Measurements from ENCODE around the gene ZNF750. TPM values are rescaled to one million over a fixed set of nuclear protein-coding genes. Genes with fewer than 3 reads are reported as not detected.

ZNF750 gene
- total RNA-seq, 2 experiments from 2014 or later, result not detected

- Mint-ChIP-seq H3K27me3 (no peaks in the 10 kb centered on the region), H3K9me3 (no peaks in the 10 kb centered on the region), H3K4me3 (no peak overlapping the region), H3K36me3 (ENCODE audit: low read depth) (peaks cover 30% of the 10 kb centered on the region), H3K27ac (peak overlapping the region; percentile 6), H3K4me1 (peaks cover 80% of the 10 kb centered on the region)
- no peak for DNase-seq
- ChIA-PET CTCF (no interaction called here), POLR2A (no interaction called here)
These were observed 39.4 kb upstream of the ZNF750 start for GRCh38 chr17:82879241-82879640.

DNA sequence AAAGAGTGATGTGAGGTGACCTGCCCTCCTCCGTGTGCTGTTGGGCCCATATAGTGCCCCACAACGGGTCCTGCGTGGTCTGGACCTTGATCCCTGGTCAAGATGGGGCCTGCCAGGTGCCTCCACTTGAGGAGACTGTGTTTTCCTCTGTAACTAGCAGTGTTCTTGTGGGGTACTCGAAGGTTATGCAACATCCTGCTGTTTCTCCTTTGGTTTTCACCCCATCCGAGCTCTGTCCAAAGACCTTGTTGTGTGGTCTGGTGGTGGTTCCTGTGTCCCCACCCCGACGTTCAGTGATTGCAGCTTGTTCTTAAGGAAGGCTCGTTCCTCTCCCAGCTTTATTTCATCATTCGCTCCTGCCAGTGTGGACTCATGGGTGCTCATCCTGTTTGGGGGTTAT is 38.7 kb upstream of the ZNF750 start:
- H3K27ac Mint-ChIP-seq, result no peak overlapping the region
- DNase-seq, result no peak
- peaks cover 25% of the 10 kb centered on the region for H3K36me3 Mint-ChIP-seq (ENCODE audit: low read depth)
- H3K27me3 Mint-ChIP-seq, result no peaks in the 10 kb centered on the region
- no peaks in the 10 kb centered on the region for H3K9me3 Mint-ChIP-seq
- ChIA-PET POLR2A (no interaction called here), CTCF (interaction anchor here (0.6 to 1.0 kb wide), 2 partner anchors 10 to 955 kb away, joined by 3 to 5 read pairs; no protein-coding TSS in a partner anchor)
- peaks cover 73% of the 10 kb centered on the region for H3K4me1 Mint-ChIP-seq
- H3K4me3 Mint-ChIP-seq, result no peak overlapping the region

GRCh38 chr17:82876602-82877379 is 37.0 kb upstream of the ZNF750 start:
- DNase-seq, result no peak
- ChIA-PET CTCF (interaction anchor here (0.8 to 1.9 kb wide), 3 partner anchors 8 to 26 kb away, joined by 3 to 7 read pairs (median 7); no protein-coding TSS in a partner anchor), POLR2A (no interaction called here)
- Mint-ChIP-seq H3K9me3 (no peaks in the 10 kb centered on the region), H3K27ac (no peak overlapping the region), H3K36me3 (ENCODE audit: low read depth) (peaks cover 29% of the 10 kb centered on the region), H3K4me1 (peaks cover 58% of the 10 kb centered on the region), H3K27me3 (no peaks in the 10 kb centered on the region), H3K4me3 (no peak overlapping the region)

DNA sequence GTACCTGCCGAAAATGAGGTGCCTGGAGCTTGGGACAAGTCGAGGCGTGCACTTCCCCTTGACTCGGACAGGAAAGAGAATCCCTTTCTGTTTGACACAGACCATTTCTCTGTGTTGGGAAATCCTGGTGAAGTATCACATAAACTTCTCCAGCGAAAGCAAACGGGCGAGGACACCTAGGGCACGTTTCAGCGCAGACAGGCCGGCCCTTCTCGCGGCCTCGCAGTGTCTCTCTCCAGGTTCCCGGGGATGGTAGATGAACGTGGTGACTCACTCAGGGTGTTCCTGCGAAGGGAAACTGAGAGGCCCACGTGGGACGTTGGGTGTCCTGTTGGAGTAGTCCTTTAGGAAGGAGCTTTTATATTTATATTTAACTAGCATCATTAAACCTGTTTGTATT is 36.3 kb upstream of the ZNF750 start:
- Mint-ChIP-seq H3K4me3 (no peak overlapping the region), H3K27ac (no peak overlapping the region), H3K4me1 (peaks cover 57% of the 10 kb centered on the region), H3K27me3 (no peaks in the 10 kb centered on the region), H3K36me3 (ENCODE audit: low read depth) (peaks cover 30% of the 10 kb centered on the region), H3K9me3 (no peaks in the 10 kb centered on the region)
- ChIA-PET POLR2A (no interaction called here), CTCF (interaction anchor here (0.8 to 1.9 kb wide), 5 partner anchors 9 to 32 kb away, joined by 3 to 7 read pairs (median 4); no protein-coding TSS in a partner anchor)
- no peak for DNase-seq

- Mint-ChIP-seq H3K27me3 (no peaks in the 10 kb centered on the region), H3K27ac (no peak overlapping the region), H3K36me3 (ENCODE audit: low read depth) (peaks cover 35% of the 10 kb centered on the region), H3K4me1 (peaks cover 60% of the 10 kb centered on the region), H3K4me3 (no peak overlapping the region), H3K9me3 (no peaks in the 10 kb centered on the region)
- POLR2A ChIA-PET, result no interaction called here
- CTCF ChIA-PET, result interaction anchor here (1.0 to 1.9 kb wide), 8 partner anchors 9 to 93 kb away, joined by 3 to 7 read pairs (median 3); no protein-coding TSS in a partner anchor
- DNase-seq, result no peak
These were observed 35.6 kb upstream of the ZNF750 start for GRCh38 chr17:82875407-82875856.

DNA sequence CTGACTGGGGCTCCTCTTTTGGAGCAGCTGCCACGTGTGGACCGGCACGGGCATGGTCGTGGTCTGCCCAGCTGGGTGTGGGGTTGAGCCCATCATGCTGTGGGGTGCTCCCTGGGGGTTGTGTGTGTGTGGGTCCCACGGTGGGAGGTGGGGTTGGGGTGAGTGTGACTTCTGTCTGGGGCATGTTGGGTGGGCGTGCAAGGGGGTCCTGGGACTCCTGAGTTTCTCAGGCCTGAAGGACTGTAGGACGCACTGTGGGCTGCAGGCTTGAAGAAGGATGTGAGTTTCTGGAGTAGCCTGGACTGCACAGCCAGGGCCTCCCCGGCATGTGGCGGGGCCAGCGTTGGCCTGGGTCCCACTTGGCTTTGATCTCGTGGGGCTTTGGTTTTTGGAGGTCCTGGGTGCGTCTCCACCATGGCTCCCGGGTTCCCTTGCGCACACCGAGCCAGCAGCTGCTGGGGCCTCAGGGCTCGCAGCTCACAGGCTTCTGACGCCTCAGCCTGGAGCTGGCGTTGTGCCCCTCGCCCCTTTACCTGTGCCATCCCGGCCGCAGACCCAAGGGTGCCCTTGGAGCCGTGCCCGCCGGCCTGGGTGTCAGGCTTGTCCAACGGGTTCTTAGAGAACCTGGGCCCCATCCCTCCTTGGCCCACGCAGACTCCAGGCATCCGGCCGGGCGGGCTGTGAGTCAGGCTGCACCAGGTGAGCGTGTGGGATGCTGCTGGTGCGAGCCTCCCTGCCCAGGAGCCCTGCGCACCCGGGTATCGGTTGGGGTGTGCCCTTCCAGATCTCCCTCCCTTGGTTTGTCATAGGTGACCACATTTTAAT is 34.4 kb upstream of the ZNF750 start:
- Mint-ChIP-seq H3K27ac (no peak overlapping the region), H3K36me3 (ENCODE audit: low read depth) (peaks cover 27% of the 10 kb centered on the region), H3K4me1 (peaks cover 56% of the 10 kb centered on the region), H3K4me3 (no peak overlapping the region), H3K9me3 (no peaks in the 10 kb centered on the region), H3K27me3 (no peaks in the 10 kb centered on the region)
- ChIA-PET POLR2A (no interaction called here), CTCF (interaction anchor here (1.0 to 1.7 kb wide), 6 partner anchors 10 to 92 kb away, joined by 3 to 4 read pairs (median 3); no protein-coding TSS in a partner anchor)
- DNase-seq, result no peak

GRCh38 chr17:82873521-82873920 is 33.7 kb upstream of the ZNF750 start:
- Mint-ChIP-seq H3K4me1 (peaks cover 52% of the 10 kb centered on the region), H3K4me3 (no peak overlapping the region), H3K9me3 (no peaks in the 10 kb centered on the region), H3K27me3 (no peaks in the 10 kb centered on the region), H3K27ac (no peak overlapping the region), H3K36me3 (ENCODE audit: low read depth) (peaks cover 22% of the 10 kb centered on the region)
- ChIA-PET CTCF (interaction anchor here (1.0 to 2.0 kb wide), 3 partner anchors 12 to 43 kb away, joined by 3 to 9 read pairs (median 4); no protein-coding TSS in a partner anchor), POLR2A (no interaction called here)
- no peak for DNase-seq

GRCh38 chr17:82872591-82873520 is 33.0 kb upstream of the ZNF750 start:
- ChIA-PET POLR2A (no interaction called here), CTCF (interaction anchor here (1.1 to 2.0 kb wide), 2 partner anchors 13 to 43 kb away, joined by 4 to 9 read pairs; no protein-coding TSS in a partner anchor)
- DNase-seq, result no peak
- Mint-ChIP-seq H3K4me1 (peaks cover 49% of the 10 kb centered on the region), H3K27me3 (no peaks in the 10 kb centered on the region), H3K9me3 (no peaks in the 10 kb centered on the region), H3K36me3 (ENCODE audit: low read depth) (peaks cover 23% of the 10 kb centered on the region), H3K27ac (no peak overlapping the region), H3K4me3 (no peak overlapping the region)

DNA sequence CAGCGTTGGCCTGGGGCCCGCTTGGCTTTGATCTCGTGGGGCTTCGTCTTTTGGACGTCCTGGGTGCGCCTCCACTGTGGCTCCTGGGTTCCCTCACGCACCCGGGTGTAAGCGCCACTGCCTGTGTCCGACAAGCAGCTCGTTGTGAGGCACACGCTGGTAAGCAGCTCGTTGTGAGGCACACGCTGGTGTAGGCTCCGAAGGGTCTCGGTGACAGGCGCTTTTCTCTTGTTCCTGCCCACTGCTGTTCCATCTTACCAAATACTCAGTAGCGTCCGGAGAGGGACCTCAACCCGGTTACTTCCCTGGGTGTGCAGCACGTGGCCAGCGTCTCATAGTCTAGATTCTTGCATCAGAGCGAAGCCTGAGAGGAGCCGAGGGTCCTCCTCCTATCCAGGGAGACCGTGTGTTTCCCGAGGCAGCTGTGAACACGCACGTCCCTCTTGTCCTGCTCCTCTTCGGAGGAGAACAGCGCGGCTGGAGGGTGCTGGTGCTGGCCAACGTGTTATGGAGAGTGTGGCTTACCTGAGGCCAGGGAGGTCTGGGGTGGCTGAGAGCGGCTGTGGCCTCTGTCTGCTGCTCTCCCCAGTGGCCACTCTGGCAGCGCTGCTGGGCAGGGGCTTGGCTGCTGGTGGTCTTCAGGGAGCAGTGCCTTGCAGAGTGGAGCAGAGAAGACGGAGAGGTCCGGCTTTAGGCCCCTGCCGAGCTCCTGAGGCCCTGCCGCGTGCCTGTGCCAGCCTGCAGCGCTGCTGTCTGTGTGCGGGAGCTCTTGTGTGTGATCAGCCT is 32.1 kb upstream of the ZNF750 start:
- CTCF ChIA-PET, result interaction anchor here (1.1 to 2.0 kb wide), 4 partner anchors 12 to 44 kb away, joined by 4 to 9 read pairs (median 4); no protein-coding TSS in a partner anchor
- H3K27me3 Mint-ChIP-seq, result no peaks in the 10 kb centered on the region
- no peak overlapping the region for H3K27ac Mint-ChIP-seq
- H3K4me3 Mint-ChIP-seq, result no peak overlapping the region
- H3K36me3 Mint-ChIP-seq (ENCODE audit: low read depth), result peaks cover 31% of the 10 kb centered on the region
- DNase-seq, result no peak
- H3K9me3 Mint-ChIP-seq, result no peaks in the 10 kb centered on the region
- POLR2A ChIA-PET, result no interaction called here
- H3K4me1 Mint-ChIP-seq, result peaks cover 52% of the 10 kb centered on the region

- no peaks in the 10 kb centered on the region for H3K27me3 Mint-ChIP-seq
- H3K27ac Mint-ChIP-seq, result peak overlapping the region; percentile 17
- ChIA-PET POLR2A (no interaction called here), CTCF (interaction anchor here (0.5 to 1.4 kb wide), 6 partner anchors 13 to 235 kb away, joined by 3 to 5 read pairs (median 4); no protein-coding TSS in a partner anchor)
- DNase-seq, result no peak
- peaks cover 47% of the 10 kb centered on the region for H3K4me1 Mint-ChIP-seq
- no peak overlapping the region for H3K4me3 Mint-ChIP-seq
- H3K36me3 Mint-ChIP-seq (ENCODE audit: low read depth), result peaks cover 31% of the 10 kb centered on the region
- H3K9me3 Mint-ChIP-seq, result no peaks in the 10 kb centered on the region
These were observed 31.4 kb upstream of the ZNF750 start for GRCh38 chr17:82871056-82871775.

DNA sequence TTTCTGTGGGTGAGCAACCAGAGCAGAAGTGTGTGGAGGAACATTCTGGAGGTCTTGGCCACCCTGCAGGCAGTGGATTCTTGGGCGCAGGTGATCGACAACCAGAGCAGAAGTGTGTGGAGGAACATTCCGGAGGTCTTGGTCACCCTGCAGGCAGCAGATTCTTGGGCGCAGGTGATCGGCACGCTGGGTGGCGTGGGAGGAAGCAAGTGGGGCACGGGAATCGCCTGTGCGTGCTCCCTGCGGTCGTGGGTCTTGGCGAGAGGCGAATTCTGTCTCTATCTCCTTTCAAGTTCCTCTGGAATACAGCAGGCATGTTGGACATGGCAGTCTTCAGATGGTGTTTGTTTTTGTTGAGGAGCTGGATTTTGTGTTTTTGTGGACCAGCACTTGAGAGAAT is 30.7 kb upstream of the ZNF750 start:
- peaks cover 51% of the 10 kb centered on the region for H3K4me1 Mint-ChIP-seq
- peak overlapping the region; percentile 54 for H3K27ac Mint-ChIP-seq
- no peaks in the 10 kb centered on the region for H3K27me3 Mint-ChIP-seq
- no peak for DNase-seq
- peaks cover 31% of the 10 kb centered on the region for H3K36me3 Mint-ChIP-seq (ENCODE audit: low read depth)
- H3K9me3 Mint-ChIP-seq, result no peaks in the 10 kb centered on the region
- H3K4me3 Mint-ChIP-seq, result no peak overlapping the region
- POLR2A ChIA-PET, result no interaction called here
- CTCF ChIA-PET, result interaction anchor here (0.5 to 1.4 kb wide), 5 partner anchors 11 to 234 kb away, joined by 3 to 5 read pairs (median 3); no protein-coding TSS in a partner anchor
